K562 (cell line): ENCODE data around the gene IFRD1. TPM values are rescaled to one million over a fixed set of nuclear protein-coding genes. Genes with fewer than 3 reads are reported as not detected.
A peak's percentile ranks its signal among the peaks of the same experiment; 100 is the strongest.

Source experiments
- ARNT ChIP-seq, 2 experiments: fragments of 450-650 bp; IDR thresholded peaks; 2 replicates each; pipeline ENCODE4 v1.6.1; 2016; ENCODE audit warnings: mild to moderate bottlenecking in 1 of 2
- GATAD2B ChIP-seq: fragments of 450-650 bp; IDR thresholded peaks from 2 replicates; pipeline ENCODE4 v1.6.1; 2017; ENCODE audit warnings: mild to moderate bottlenecking, borderline replicate concordance
- GTF2A2 ChIP-seq: IDR thresholded peaks from 2 replicates; pipeline ENCODE4 v1.6.1; 2016; ENCODE audit warnings: mild to moderate bottlenecking, missing genetic modification characterization, missing compliant biosample characterization
- HNRNPL ChIP-seq: fragments of 200-400 bp; formaldehyde crosslinking; IDR thresholded peaks from 2 replicates; pipeline ENCODE4 v1.6.1; 2017; ENCODE audit warnings: low read depth, mild to moderate bottlenecking, low read length
- HOXB6 ChIP-seq: fragments of 250-450 bp; sonication (Bioruptor Pico); IDR thresholded peaks from 2 replicates; pipeline ENCODE4 v1.5.1; 2022; ENCODE audit warnings: mild to moderate bottlenecking, borderline replicate concordance
- IFI16 ChIP-seq: fragments of 250-450 bp; sonication (Bioruptor Pico); IDR thresholded peaks from 2 replicates; pipeline ENCODE4 v2.1.2; 2022; ENCODE audit warnings: mild to moderate bottlenecking, inconsistent platforms
- KLF1 ChIP-seq: fragments of 450-650 bp; IDR thresholded peaks from 2 replicates; pipeline ENCODE4 v1.6.1; 2016; ENCODE audit warnings: missing genetic modification characterization, missing compliant biosample characterization
- KLF16 ChIP-seq: IDR thresholded peaks from 2 replicates; pipeline ENCODE4 v1.6.1; 2016; ENCODE audit warnings: antibody characterized with exemption
- NR2C2 ChIP-seq, 2 experiments: fragments of 200-800 bp in 1 of 2; sonication (Bioruptor generic) in 1 of 2; sonication (generic) in 1 of 2; formaldehyde crosslinking in 1 of 2; IDR thresholded peaks; 2 replicates each; pipeline versions ENCODE4 v1.6.1 to v1.8.0; 2016 to 2022; ENCODE audit warnings: mild to moderate bottlenecking in 1 of 2, missing compliant biosample characterization in 1 of 2, missing genetic modification characterization in 1 of 2, missing genetic modification reagents in 1 of 2
- REST ChIP-seq, 2 experiments: fragments of 450-650 bp; formaldehyde crosslinking in 1 of 2; IDR thresholded peaks; 2 replicates each; pipeline versions ENCODE4 v1.4.0 to v1.6.1; 2014 to 2020; ENCODE audit warnings: mild to moderate bottlenecking in 2 of 2, borderline replicate concordance in 1 of 2, low read depth in 1 of 2
- SP1 ChIP-seq: sonication (generic); formaldehyde crosslinking; IDR thresholded peaks from 2 replicates; pipeline ENCODE4 v1.8.1; 2022; ENCODE audit warnings: mild to moderate bottlenecking, missing genetic modification reagents
- ZBTB12 ChIP-seq: fragments of 250-450 bp; sonication (Bioruptor Pico); IDR thresholded peaks from 2 replicates; pipeline ENCODE4 v1.4.0; 2020
- polyA plus RNA-seq, 8 experiments: library from polyadenylated mRNA; depleted of rRNA in 4 of 8; stranded (reverse) in 5 of 8; unstranded in 3 of 8; fragments of >200 nt; fragmentation: Nextera tagmentation in 2 of 8; fragmentation: Illumina TruSeq in 1 of 8; extraction: Ambion mirVana in 2 of 8; extraction: Trizol in 1 of 8; gene quantifications; 2 replicates each; pipeline versions ENCODE4 v1.2.1 to v1.2.3, GENCODE V29; 2011 to 2014; ENCODE audit warnings: inconsistent platforms in 1 of 8, missing spikeins in 1 of 8
- total RNA-seq, 7 experiments: library from RNA; depleted of rRNA in 6 of 7; stranded (reverse); fragments of >200 nt in 6 of 7; fragmentation: Illumina TruSeq in 2 of 7; extraction: Trizol in 2 of 7; gene quantifications; 2 replicates each; pipeline versions ENCODE4 v1.2.1 to v1.2.3, GENCODE V29; 2011 to 2021; ENCODE audit warnings: low replicate concordance in 1 of 7
- TF ChIP-seq, protein P1 (sequence below), 3 experiments: fragments of 200-800 bp in 1 of 3; fragments of 250-450 bp in 1 of 3; fragments of 450-650 bp in 1 of 3; sonication (Bioruptor Pico) in 1 of 3; sonication (Bioruptor generic) in 1 of 3; formaldehyde crosslinking in 1 of 3; IDR thresholded peaks; 2 replicates each; pipeline versions ENCODE4 v1.6.1 to v1.8.0; 2016 to 2022; ENCODE audit warnings: mild to moderate bottlenecking in 2 of 3, missing genetic modification characterization in 2 of 3, missing compliant biosample characterization in 1 of 3, moderate library complexity in 1 of 3

The IFRD1 gene
- total and polyA plus RNA-seq, 9 of the 15 experiments (the other 6 are each of a cell fraction or from before 2014, with no cell fraction given): 27.6 to 81.8 (median 68.1) TPM

GRCh38 chr7:112452102-112452888 is 2.0 kb downstream of the IFRD1 start (continued):
- TF ChIP-seq NR2C2 (CRISPR knock-in tag; IDR thresholded peaks at IDR 0.05) (no peak), NR2C2 (tag; IDR thresholded peaks at IDR 0.05) (no peak), HOXB6 (CRISPR knock-in tag) (no peak), HNRNPL (no peak), ARNT (IDR thresholded peaks at IDR 0.05) (no peak), GATAD2B (peak; percentile 67), KLF16 (no peak), GTF2A2 (no peak), REST (IDR thresholded peaks at IDR 0.05; ENCODE audit: borderline replicate concordance) (peak; percentile 10; the same call in 1 of the 2 replicates), REST (CRISPR knock-in tag; IDR thresholded peaks at IDR 0.05; ENCODE audit: low read depth) (no peak), SP1 (CRISPR knock-in tag) (no peak), IFI16 (CRISPR knock-in tag) (no peak), KLF1 (tag) (no peak), ZBTB12 (CRISPR knock-in tag) (no peak)
- TF ChIP-seq, protein P1, sequence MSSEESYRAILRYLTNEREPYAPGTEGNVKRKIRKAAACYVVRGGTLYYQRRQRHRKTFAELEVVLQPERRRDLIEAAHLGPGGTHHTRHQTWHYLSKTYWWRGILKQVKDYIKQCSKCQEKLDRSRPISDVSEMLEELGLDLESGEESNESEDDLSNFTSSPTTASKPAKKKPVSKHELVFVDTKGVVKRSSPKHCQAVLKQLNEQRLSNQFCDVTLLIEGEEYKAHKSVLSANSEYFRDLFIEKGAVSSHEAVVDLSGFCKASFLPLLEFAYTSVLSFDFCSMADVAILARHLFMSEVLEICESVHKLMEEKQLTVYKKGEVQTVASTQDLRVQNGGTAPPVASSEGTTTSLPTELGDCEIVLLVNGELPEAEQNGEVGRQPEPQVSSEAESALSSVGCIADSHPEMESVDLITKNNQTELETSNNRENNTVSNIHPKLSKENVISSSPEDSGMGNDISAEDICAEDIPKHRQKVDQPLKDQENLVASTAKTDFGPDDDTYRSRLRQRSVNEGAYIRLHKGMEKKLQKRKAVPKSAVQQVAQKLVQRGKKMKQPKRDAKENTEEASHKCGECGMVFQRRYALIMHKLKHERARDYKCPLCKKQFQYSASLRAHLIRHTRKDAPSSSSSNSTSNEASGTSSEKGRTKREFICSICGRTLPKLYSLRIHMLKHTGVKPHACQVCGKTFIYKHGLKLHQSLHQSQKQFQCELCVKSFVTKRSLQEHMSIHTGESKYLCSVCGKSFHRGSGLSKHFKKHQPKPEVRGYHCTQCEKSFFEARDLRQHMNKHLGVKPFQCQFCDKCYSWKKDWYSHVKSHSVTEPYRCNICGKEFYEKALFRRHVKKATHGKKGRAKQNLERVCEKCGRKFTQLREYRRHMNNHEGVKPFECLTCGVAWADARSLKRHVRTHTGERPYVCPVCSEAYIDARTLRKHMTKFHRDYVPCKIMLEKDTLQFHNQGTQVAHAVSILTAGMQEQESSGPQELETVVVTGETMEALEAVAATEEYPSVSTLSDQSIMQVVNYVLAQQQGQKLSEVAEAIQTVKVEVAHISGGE (CRISPR knock-in tag; IDR thresholded peaks at IDR 0.05): no peak
